MM.1S (cell line): Measurements from ENCODE around the gene RBM15B.

Source experiments
- DNase-seq: peaks from one replicate; pipeline ENCODE4 v3.0.0-alpha.2; 2015
- H2AFZ ChIP-seq: fragments of 300-600 bp; sonication (generic); 2 replicates; pipeline ENCODE4 v1.6.0; 2016; ENCODE audit warnings: antibody characterized with exemption, low read length
- H3F3A ChIP-seq: fragments of 300-600 bp; sonication (generic); 2 replicates; pipeline ENCODE4 v1.6.1; 2016; ENCODE audit warnings: mild to moderate bottlenecking, antibody characterized with exemption, low read length, moderate library complexity, mixed read lengths; ENCODE audit not compliant: insufficient read depth
- H3K27ac ChIP-seq: fragments of 300-600 bp; sonication (generic); 2 replicates; pipeline ENCODE4 v1.5.1; 2016; ENCODE audit warnings: mild to moderate bottlenecking, low read length
- H3K27me3 ChIP-seq: fragments of 300-600 bp; sonication (generic); replicated peaks from 2 replicates; pipeline ENCODE4 v1.6.0; 2016; ENCODE audit warnings: low read length; ENCODE audit not compliant: insufficient read depth
- H3K36me3 ChIP-seq: fragments of 300-600 bp; sonication (generic); replicated peaks from 2 replicates; pipeline ENCODE4 v1.6.1; 2016; ENCODE audit warnings: mild to moderate bottlenecking, low read length, mixed read lengths; ENCODE audit not compliant: insufficient read depth
- H3K4me1 ChIP-seq: fragments of 300-600 bp; sonication (generic); 2 replicates; pipeline ENCODE4 v1.6.1; 2016; ENCODE audit warnings: low read length, mixed read lengths
- H3K4me2 ChIP-seq: fragments of 300-600 bp; sonication (generic); 2 replicates; pipeline ENCODE4 v1.6.0; 2016; ENCODE audit warnings: low read depth, low read length
- H3K4me3 ChIP-seq: fragments of 300-600 bp; sonication (generic); 2 replicates; pipeline ENCODE4 v1.5.1; 2016; ENCODE audit warnings: low read length, mixed read lengths
- H3K79me2 ChIP-seq: fragments of 300-600 bp; sonication (generic); 2 replicates; pipeline ENCODE4 v1.6.1; 2016; ENCODE audit warnings: mixed run types, low read length, mixed read lengths
- H3K9ac ChIP-seq: fragments of 300-600 bp; sonication (generic); 2 replicates; pipeline ENCODE4 v1.6.1; 2016; ENCODE audit warnings: low read length, mixed read lengths
- H3K9me2 ChIP-seq: fragments of 300-600 bp; sonication (generic); replicated peaks from 2 replicates; pipeline ENCODE4 v1.6.1; 2016; ENCODE audit warnings: mild to moderate bottlenecking, low read length, mixed read lengths; ENCODE audit not compliant: insufficient read depth
- H3K9me3 ChIP-seq: fragments of 300-600 bp; sonication (generic); replicated peaks from 2 replicates; pipeline ENCODE4 v1.6.1; 2016; ENCODE audit warnings: mild to moderate bottlenecking, low read length, mixed read lengths; ENCODE audit not compliant: insufficient read depth
- H4K20me1 ChIP-seq: fragments of 300-600 bp; sonication (generic); 2 replicates; pipeline ENCODE4 v1.6.1; 2016; ENCODE audit warnings: mild to moderate bottlenecking, low read length, moderate library complexity, mixed read lengths; ENCODE audit not compliant: insufficient read depth
- EZH2 ChIP-seq: fragments of 300-600 bp; sonication (generic); optimal IDR thresholded peaks from 2 replicates; pipeline ENCODE3; 2017; ENCODE audit warnings: low read depth, mild to moderate bottlenecking, antibody characterized with exemption, low read length, mixed read lengths
- EZH2phosphoT487 ChIP-seq: fragments of 300-600 bp; sonication (generic); IDR thresholded peaks from 2 replicates; pipeline ENCODE4 v1.6.1; 2018; ENCODE audit warnings: antibody characterized with exemption, low read length
- TF ChIP-seq, protein P1 (sequence below): fragments of 300-600 bp; sonication (generic); IDR thresholded peaks from 2 replicates; pipeline ENCODE4 v1.5.1; 2016; ENCODE audit warnings: antibody characterized with exemption, low read length, mixed read lengths

RBM15B gene

DNA sequence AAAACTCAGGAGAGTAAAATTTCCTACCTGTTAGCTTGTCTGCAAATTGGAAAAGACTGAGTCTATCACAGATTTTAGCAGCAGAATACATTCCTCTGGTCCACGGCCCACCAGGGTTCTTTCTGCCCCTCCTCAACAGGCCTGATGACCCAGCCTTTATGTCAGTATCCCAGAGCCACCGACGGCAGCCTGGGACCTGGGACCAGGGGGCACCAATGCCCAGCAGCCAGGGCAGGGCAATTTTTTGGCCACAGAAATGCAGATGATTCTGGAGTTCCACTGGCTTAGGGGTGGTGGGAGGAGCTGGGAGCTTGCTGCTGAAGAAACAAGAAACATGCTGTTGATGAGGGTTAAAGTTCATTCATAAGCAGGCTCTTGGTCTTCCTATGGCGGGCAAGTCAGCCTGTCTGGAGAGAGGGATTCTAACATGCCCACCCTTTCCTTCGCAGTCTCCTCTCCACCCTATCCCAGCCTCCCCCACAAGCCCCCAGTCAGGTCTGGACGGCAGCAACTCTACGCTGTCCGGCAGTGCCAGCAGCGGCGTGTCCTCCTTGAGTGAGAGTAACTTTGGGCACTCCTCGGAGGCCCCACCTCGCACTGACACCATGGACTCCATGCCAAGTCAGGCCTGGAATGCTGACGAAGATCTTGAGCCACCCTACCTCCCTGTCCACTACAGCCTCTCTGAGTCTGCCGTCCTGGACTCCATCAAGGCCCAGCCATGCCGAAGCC lies 10.3 kb upstream of the RBM15B start:
- Histone ChIP-seq H3K79me2 (peaks cover 21% of the 10 kb centered on the region), H3K4me2 (no peak overlapping the region), H3K4me3 (no peak overlapping the region), H3F3A (peaks cover 3% of the 10 kb centered on the region; the same call in 1 of the 2 replicates), H2AFZ (no peak overlapping the region), H3K4me1 (0 out of 2 replicates have a peak, but pooled peaks cover 7% of the 10 kb centered on the region), H3K9me2 (no peaks in the 10 kb centered on the region), H3K36me3 (no peaks in the 10 kb centered on the region), H3K27me3 (no peaks in the 10 kb centered on the region), H3K9me3 (no peaks in the 10 kb centered on the region), H3K27ac (no peak overlapping the region), H4K20me1 (no peaks in the 10 kb centered on the region), H3K9ac (no peak overlapping the region)
- TF ChIP-seq, protein P1, sequence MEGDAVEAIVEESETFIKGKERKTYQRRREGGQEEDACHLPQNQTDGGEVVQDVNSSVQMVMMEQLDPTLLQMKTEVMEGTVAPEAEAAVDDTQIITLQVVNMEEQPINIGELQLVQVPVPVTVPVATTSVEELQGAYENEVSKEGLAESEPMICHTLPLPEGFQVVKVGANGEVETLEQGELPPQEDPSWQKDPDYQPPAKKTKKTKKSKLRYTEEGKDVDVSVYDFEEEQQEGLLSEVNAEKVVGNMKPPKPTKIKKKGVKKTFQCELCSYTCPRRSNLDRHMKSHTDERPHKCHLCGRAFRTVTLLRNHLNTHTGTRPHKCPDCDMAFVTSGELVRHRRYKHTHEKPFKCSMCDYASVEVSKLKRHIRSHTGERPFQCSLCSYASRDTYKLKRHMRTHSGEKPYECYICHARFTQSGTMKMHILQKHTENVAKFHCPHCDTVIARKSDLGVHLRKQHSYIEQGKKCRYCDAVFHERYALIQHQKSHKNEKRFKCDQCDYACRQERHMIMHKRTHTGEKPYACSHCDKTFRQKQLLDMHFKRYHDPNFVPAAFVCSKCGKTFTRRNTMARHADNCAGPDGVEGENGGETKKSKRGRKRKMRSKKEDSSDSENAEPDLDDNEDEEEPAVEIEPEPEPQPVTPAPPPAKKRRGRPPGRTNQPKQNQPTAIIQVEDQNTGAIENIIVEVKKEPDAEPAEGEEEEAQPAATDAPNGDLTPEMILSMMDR, result no peak
- TF ChIP-seq EZH2 (no peak), EZH2phosphoT487 (no peak)
- DNase-seq, result no peak

DNA sequence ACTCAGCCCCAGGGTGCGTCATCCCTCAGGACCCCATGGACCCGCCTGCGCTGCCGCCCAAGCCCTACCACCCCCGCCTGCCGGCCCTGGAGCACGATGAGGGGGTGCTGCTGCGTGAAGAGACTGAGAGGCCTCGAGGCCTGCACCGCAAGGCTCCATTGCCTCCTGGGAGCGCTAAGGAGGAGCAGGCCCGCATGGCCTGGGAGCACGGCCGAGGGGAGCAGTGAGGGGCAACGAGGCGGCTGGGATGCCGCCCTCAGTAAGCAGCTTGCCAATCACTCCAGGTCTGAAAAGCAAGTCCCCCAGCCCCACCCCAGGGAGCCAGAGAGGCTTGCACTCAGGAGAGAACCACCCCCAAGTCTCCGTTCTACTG lies 9.8 kb upstream of the RBM15B start:
- H3F3A ChIP-seq, result peaks cover 7% of the 10 kb centered on the region; the same call in 1 of the 2 replicates
- no peaks in the 10 kb centered on the region for H3K27me3 ChIP-seq
- H3K27ac ChIP-seq, result no peak overlapping the region
- H3K9me3 ChIP-seq, result no peaks in the 10 kb centered on the region
- TF ChIP-seq EZH2phosphoT487, result no peak
- TF ChIP-seq EZH2, result no peak
- TF ChIP-seq, protein P1, result no peak
- H3K79me2 ChIP-seq, result peaks cover 27% of the 10 kb centered on the region
- no peak overlapping the region for H3K9ac ChIP-seq
- DNase-seq, result no peak
- H3K4me2 ChIP-seq, result no peak overlapping the region
- no peaks in the 10 kb centered on the region for H3K9me2 ChIP-seq
- no peaks in the 10 kb centered on the region for H3K36me3 ChIP-seq
- H3K4me3 ChIP-seq, result no peak overlapping the region
- H2AFZ ChIP-seq, result no peak overlapping the region
- H3K4me1 ChIP-seq, result peaks cover 8% of the 10 kb centered on the region; the same call in 1 of the 2 replicates
- no peaks in the 10 kb centered on the region for H4K20me1 ChIP-seq

DNA sequence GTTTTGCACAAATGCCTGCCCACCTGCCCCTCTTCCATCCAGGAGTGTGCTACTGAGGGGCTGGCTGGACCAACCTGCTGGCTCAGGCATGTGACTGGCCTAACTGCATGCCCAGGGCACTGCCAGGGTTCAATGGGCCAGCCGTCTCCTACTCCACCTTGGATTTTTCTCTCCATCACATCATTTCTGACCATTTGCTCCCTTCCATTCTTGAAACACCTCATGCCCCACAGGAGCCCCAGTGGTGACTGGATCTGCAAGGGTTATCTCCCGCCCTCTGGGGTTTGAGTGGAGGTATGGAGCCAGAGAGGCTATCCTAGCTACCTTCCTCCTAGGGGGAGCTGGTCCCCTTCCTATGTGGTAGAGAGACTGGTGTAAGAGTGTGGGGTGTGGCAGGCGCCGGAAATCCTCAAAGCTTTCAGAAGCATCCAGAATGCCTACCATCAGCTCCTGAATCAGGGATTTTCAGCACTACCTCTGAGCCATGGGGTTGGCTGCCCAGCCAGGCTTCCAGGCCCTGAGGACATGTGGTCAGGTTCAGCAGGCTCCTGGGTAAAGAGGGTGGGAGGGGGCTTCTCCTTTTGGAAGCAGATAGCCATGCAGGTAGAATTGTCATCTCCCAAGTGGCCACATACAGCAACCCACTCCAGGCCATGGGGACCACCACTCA lies 8.9 kb upstream of the RBM15B start:
- Histone ChIP-seq H3K4me3 (no peak overlapping the region), H3K4me2 (no peak overlapping the region), H3K36me3 (no peaks in the 10 kb centered on the region), H3K27me3 (no peaks in the 10 kb centered on the region), H3F3A (peaks cover 7% of the 10 kb centered on the region; the same call in 1 of the 2 replicates), H3K79me2 (peaks cover 34% of the 10 kb centered on the region), H3K9me2 (no peaks in the 10 kb centered on the region), H3K9ac (no peak overlapping the region), H3K9me3 (no peaks in the 10 kb centered on the region), H4K20me1 (no peaks in the 10 kb centered on the region), H3K27ac (no peak overlapping the region), H2AFZ (no peak overlapping the region), H3K4me1 (peaks cover 15% of the 10 kb centered on the region)
- no peak for DNase-seq
- TF ChIP-seq EZH2phosphoT487, result no peak
- TF ChIP-seq, protein P1, result no peak
- no peak for TF ChIP-seq EZH2
